NT2/D1 (cell line): ENCODE results near the gene IER5L.

Source experiments
- YY1 ChIP-seq: IDR thresholded peaks from 2 replicates; pipeline ENCODE4 v1.6.1; 2011; ENCODE audit not compliant: insufficient read length, insufficient read depth
- ZNF274 ChIP-seq: IDR thresholded peaks from 2 replicates; pipeline ENCODE4 v1.6.1; 2011; ENCODE audit warnings: mild to moderate bottlenecking, low read depth, low read length

DNA sequence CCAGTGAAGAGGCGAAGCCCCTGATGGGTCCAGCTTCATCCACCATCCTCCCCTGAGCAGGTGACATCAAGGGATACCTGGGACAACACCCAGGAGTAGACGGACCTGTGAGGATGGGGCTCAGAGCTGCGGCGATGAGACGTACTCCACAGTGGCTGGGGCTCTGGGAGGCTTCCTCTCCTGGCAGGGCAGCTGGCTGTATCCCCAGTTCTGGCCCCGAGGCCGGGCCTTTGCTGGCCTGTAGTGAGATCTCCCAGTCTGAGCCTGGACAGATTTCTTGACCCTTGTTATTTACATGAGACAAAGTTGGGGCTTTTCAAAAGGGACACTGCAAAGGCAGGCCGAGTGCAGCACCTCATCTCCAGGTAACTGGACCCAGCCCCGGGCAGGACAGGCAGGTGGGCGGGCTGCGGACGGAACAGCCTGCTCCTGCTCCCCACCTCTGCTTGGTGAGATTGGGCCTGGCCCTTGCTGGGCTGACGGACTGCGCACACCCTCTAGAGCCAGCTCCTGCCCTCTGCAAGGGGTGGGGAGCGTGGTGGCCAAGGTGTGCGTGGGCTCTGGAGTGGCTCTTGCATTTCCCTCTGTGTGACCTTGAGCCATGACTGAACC lies 23.1 kb downstream of the IER5L start:
- TF ChIP-seq YY1, result no peak
- no peak for TF ChIP-seq ZNF274
